Measurements from ENCODE around the gene RPS2.

The RPS2 gene

GRCh38 chr16:1972490-1972877 is 7.9 kb upstream of the RPS2 start (continued):
- TF ChIP-seq ZNF341 (tag by site-specific recombination; IDR thresholded peaks at IDR 0.05; ENCODE audit: low read depth) (peak; percentile 81), SP2 (tag by site-specific recombination; IDR thresholded peaks at IDR 0.05) (peak; percentile 20), ZNF501 (tag by site-specific recombination; IDR thresholded peaks at IDR 0.05) (no peak), ZNF76 (tag by site-specific recombination; IDR thresholded peaks at IDR 0.05; ENCODE audit: borderline replicate concordance, low read depth) (peak; percentile 82), ZSCAN23 (tag by site-specific recombination; IDR thresholded peaks at IDR 0.05) (no peak), ZNF169 (tag by site-specific recombination; IDR thresholded peaks at IDR 0.05) (no peak), ZNF596 (tag by site-specific recombination; IDR thresholded peaks at IDR 0.05) (no peak), ZNF302 (tag by site-specific recombination; IDR thresholded peaks at IDR 0.05; ENCODE audit: low read depth) (no peak), ZNF24 (tag by site-specific recombination; IDR thresholded peaks at IDR 0.05) (no peak), ZNF449 (tag by site-specific recombination; IDR thresholded peaks at IDR 0.05) (no peak), ZNF623 (tag by site-specific recombination; IDR thresholded peaks at IDR 0.05) (no peak), ZNF112 (tag by site-specific recombination; IDR thresholded peaks at IDR 0.05) (no peak), INSM2 (tag by site-specific recombination; IDR thresholded peaks at IDR 0.05) (no peak)

- ChIA-PET CTCF (interaction anchor here (0.6 to 1.2 kb wide), 2 partner anchors 11 to 92 kb away, joined by 3 to 4 read pairs; no protein-coding TSS in a partner anchor), POLR2A (interaction anchor here (0.7 to 1.9 kb wide), 14 partner anchors 9 to 781 kb away, joined by 3 to 17 read pairs (median 3); partner anchors contain the start of genes GFER, MLST8, MSRB1 and NUBP2)
- Histone ChIP-seq H3K9me3 (ENCODE audit: control insufficient read depth, insufficient read depth, low read depth, low read length) (no peaks in the 10 kb centered on the region), H3K36me3 (ENCODE audit: control insufficient read depth in 2 of 2, insufficient read depth in 1 of 2, low read length in 2 of 2) (peaks cover 0 to 32% of the 10 kb centered on the region in 2 experiments; a peak in 1 of 3 replicates), H3K4me1 (ENCODE audit: control insufficient read depth, insufficient read depth, low read length) (no peaks in the 10 kb centered on the region), H3K27ac (ENCODE audit: extremely low read depth, low read depth, low read length) (peak within 1 kb of the TSS; percentile 88), H3K4me3 (ENCODE audit: low read depth, low read length) (peak within 1 kb of the TSS; percentile 97)
- TF ChIP-seq ZSCAN30 (tag by site-specific recombination; IDR thresholded peaks at IDR 0.05) (peak; percentile 96), TRIM28 (IDR thresholded peaks at IDR 0.05; ENCODE audit: borderline replicate concordance, low read length) (0 out of 2 replicates have a peak, but pooled peaks have one; percentile 17), ZNF621 (tag by site-specific recombination; IDR thresholded peaks at IDR 0.05) (no peak), ATF2 (tag by site-specific recombination; IDR thresholded peaks at IDR 0.05; ENCODE audit: low read depth) (peak; percentile 81), ELK4 (IDR thresholded peaks at IDR 0.05; ENCODE audit: borderline replicate concordance, low read depth, low read length) (peak; percentile 44; the same call in 1 of the 2 replicates), ZNF362 (tag by site-specific recombination; IDR thresholded peaks at IDR 0.05) (no peak), ZNF140 (tag by site-specific recombination; IDR thresholded peaks at IDR 0.05) (no peak), ZNF530 (tag by site-specific recombination; IDR thresholded peaks at IDR 0.05; ENCODE audit: low read depth) (no peak), SP2 (tag by site-specific recombination; IDR thresholded peaks at IDR 0.05) (peak; percentile 94), ZNF580 (tag by site-specific recombination; IDR thresholded peaks at IDR 0.05) (peak; percentile 88), ZNF2 (tag by site-specific recombination; IDR thresholded peaks at IDR 0.05) (peak; percentile 96), ZNF112 (tag by site-specific recombination; IDR thresholded peaks at IDR 0.05) (no peak), YY1 (tag by site-specific recombination; IDR thresholded peaks at IDR 0.05) (peak; percentile 100), ZNF629 (tag by site-specific recombination; IDR thresholded peaks at IDR 0.05) (peak; percentile 99)
These were observed 7.3 kb upstream of the RPS2 start, which contains the start of gene TBL3 for GRCh38 chr16:1971796-1972489. TBL3 (plus strand) TSS chr16:1972053; CDS start chr16:1972165, 112 bp downstream.
